IPS-NIHi7 (cell line): Measurements from ENCODE around the gene PLCB1.
"Not testable (repeated sequence)": the region's sequence is repeated elsewhere in the genome, so short reads cannot be mapped to it uniquely, and the experiment has no call there.

Experiments
- DNase-seq: peaks from one replicate; pipeline ENCODE4 v3.0.0; 2012; ENCODE audit warnings: mixed read lengths; ENCODE audit errors: extremely low spot score

Gene PLCB1

GRCh38 chr20:8443464-8444072, 311.5 kb downstream of the PLCB1 start:
- DNase-seq: peak; percentile 22

GRCh38 chr20:8447262-8448120, 315.4 kb downstream of the PLCB1 start:
- DNase-seq: no peak

GRCh38 chr20:8449123-8449522, 317.1 kb downstream of the PLCB1 start:
- no peak for DNase-seq

GRCh38 chr20:8454137-8454712, 322.2 kb downstream of the PLCB1 start:
- peak; percentile 58 for DNase-seq

- DNase-seq: no peak
Measured at GRCh38 chr20:8456765-8457164, 324.7 kb downstream of the PLCB1 start.

- no peak for DNase-seq
Measured at GRCh38 chr20:8457978-8458377, 325.9 kb downstream of the PLCB1 start.

- no peak for DNase-seq
Measured at GRCh38 chr20:8461186-8461585, 329.1 kb downstream of the PLCB1 start.

GRCh38 chr20:8464368-8464767, 332.3 kb downstream of the PLCB1 start:
- DNase-seq: no peak

GRCh38 chr20:8466781-8467180, 334.7 kb downstream of the PLCB1 start:
- DNase-seq: not testable (repeated sequence)

- no peak for DNase-seq
Measured at GRCh38 chr20:8470156-8470555, 338.1 kb downstream of the PLCB1 start.

- no peak for DNase-seq
Measured at GRCh38 chr20:8471465-8471864, 339.4 kb downstream of the PLCB1 start.

GRCh38 chr20:8473459-8473858, 341.4 kb downstream of the PLCB1 start:
- no peak for DNase-seq

GRCh38 chr20:8474027-8474668, 342.1 kb downstream of the PLCB1 start:
- no peak for DNase-seq

- DNase-seq: no peak
Measured at GRCh38 chr20:8476021-8476420, 344.0 kb downstream of the PLCB1 start.

GRCh38 chr20:8480597-8480996, 348.5 kb downstream of the PLCB1 start:
- no peak for DNase-seq

- no peak for DNase-seq
Measured at GRCh38 chr20:8487696-8488095, 355.6 kb downstream of the PLCB1 start.

GRCh38 chr20:8489094-8489883, 357.2 kb downstream of the PLCB1 start:
- no peak for DNase-seq

- no peak for DNase-seq
Measured at GRCh38 chr20:8490076-8490830, 358.2 kb downstream of the PLCB1 start.

- DNase-seq: no peak
Measured at GRCh38 chr20:8492173-8492572, 360.1 kb downstream of the PLCB1 start.

- DNase-seq: no peak
Measured at GRCh38 chr20:8498571-8498970, 366.5 kb downstream of the PLCB1 start.

- DNase-seq: no peak
Measured at GRCh38 chr20:8504030-8504429, 372.0 kb downstream of the PLCB1 start.
